HG03460 (cell line): ENCODE measurements around the gene UBQLN4.
A peak's percentile ranks its signal among the peaks of the same experiment; 100 is the strongest.
"Not testable (repeated sequence)": the region's sequence is repeated elsewhere in the genome, so short reads cannot be mapped to it uniquely, and the experiment has no call there.

Experiments used
- ATAC-seq: cut with Tn5 transposase; IDR thresholded peaks from one replicate; pipeline ENCODE4 v1.9.1; 2021; ENCODE audit not compliant: unreplicated experiment

UBQLN4 gene

DNA sequence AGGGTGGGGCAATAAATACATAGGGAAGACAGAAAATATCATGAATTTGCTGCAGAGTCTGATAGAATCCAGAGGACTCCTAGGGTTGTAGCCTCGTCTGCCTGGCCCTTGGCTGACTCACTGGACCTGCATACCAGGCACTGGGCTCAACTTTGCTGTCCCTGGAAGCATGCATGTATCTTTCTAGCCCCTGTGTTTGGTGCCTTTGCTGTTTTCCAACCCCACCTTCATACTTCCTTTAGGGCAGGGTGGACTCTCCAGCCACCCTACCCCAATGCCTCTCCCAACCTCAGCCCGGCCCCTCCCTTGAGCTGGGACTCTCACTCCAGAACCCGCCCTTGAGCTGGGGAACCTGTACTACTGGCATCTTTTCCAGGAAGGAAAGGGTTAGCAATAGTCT lies 8.6 kb upstream of the UBQLN4 start:
- no peak for ATAC-seq

DNA sequence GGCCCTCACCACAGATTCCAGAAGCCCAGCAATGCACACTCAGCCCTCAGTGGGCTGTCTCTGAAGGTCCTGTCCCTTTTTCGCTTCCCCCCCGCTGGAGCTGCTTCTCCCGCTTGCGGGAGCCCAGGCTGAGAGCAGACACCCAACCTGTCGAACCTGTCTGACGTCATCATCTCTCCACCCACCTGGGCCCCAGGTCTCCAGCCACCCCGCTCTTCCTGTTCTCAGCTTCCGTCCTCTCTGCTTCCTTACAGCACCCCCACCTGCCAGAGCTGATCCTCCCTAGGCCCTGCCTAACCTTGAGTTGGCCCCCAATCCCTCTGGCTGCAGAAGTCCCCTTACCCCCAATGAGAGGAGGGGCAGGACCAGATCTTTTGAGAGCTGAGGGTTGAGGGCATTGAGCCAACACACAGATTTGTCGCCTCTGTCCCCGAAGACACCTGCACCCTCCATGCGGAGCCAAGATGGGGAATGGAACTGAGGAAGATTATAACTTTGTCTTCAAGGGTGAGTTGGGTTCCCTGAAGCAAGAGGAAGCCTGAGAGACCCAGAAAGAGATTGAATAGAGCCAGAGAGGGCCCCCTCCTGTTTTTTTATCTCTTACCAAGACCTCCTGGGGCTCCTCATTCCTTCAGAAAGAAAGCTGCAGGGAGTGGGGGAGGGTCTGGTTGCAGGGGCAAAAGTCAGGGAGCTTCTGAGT lies 7.5 kb upstream of the UBQLN4 start, which contains the start of gene RAB25:
Gene RAB25 (plus strand): TSS at position 224 of the 700 bp plus-strand sequence. CDS start 241 bp downstream, at position 465.
- ATAC-seq, result no peak

DNA sequence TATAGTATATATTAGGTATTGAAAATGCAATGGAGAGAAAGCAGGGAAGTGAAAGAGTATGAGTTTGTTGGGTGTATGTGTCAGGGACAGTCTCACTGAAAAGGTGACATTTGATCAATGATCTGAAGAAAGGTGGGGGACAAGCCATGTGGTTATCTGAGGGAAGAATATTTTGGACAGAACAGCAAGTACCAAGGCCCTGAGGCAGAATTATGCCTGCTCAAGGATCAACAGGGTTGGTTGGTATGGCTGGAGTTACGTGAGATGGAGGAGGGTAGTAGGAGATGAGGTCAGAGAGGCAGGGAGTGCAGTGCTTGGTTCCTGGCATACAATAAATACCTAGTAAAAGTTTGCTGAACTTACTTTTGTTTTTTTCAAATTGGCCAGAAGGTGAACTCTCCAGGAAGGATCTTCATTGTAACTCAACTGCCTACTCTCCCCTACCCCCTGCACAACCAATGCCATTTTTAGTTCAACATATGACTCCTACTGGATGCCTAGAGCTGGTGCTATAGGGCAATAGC lies 2.8 kb upstream of the UBQLN4 start:
- no peak for ATAC-seq

DNA sequence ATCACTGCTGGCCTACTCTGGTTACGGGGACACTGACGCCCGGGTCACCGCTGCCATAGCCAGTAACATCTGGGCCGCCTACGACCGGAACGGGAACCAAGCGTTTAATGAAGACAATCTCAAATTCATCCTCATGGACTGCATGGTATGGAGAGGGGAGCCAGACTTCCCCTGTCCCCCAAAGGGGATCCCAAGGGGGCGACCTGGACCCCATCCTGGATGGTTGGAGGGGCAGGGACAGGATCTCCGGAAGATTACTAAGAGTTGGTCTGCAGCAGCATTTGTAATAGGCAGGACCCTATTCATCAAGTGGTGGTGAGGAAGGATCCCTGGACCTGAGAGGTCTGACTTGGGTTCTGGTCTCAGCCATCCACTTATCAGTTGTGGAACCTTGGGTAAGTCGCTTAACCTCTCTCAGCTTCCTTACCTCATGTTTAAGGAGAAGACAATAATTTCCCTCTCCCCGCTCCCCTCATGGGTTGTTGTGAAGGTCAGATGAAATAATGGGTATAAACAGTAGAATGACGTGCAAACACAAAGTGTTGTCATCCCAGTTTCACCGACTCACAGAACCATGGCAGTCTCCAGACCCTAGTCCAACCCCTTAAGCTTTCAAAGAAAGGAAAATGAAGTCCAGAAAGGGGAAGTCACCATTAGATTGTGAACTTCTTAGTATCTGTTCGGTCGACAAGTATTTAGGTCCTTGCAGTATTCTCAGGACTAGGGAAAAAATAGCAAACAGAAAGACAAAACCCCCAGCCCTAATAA lies 1.9 kb upstream of the UBQLN4 start:
- no peak for ATAC-seq

DNA sequence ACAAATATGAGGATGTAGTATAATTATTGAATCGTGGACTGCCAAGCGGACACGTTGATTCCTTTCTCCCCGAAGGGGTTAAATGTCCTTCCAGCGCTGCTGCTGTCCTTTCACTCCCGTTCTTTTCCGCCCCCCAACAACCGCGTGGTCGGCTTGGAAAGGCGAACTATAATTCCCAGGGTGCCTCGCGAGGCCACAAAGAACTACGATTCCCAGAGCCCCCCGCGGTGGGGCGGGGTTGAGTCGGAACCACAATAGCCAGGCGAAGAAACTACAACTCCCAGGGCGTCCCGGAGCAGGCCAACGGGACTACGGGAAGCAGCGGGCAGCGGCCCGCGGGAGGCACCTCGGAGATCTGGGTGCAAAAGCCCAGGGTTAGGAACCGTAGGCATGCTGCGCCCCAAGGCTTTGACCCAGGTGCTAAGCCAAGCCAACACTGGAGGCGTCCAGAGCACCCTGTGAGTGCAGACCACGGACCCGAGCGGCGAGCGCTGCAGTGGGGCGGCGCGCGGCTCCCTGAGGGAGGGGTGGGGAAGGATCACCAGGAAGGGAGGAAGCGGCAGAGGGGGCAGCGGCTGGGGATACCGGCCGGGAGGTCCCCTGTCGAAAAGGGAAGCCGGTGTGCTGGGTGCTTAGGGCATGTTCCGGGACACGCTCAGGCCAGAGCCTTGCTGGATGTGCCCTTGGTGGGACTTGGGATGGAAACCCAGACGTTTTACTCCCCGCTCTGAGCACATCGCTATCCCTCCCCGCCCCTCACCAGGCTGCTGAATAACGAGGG lies 1.1 kb upstream of the UBQLN4 start, which contains the start of gene LAMTOR2:
Gene LAMTOR2 (plus strand): TSS at position 283 of the 781 bp plus-strand sequence. CDS start 108 bp downstream, at position 391.
- peak; percentile 63 for ATAC-seq

DNA sequence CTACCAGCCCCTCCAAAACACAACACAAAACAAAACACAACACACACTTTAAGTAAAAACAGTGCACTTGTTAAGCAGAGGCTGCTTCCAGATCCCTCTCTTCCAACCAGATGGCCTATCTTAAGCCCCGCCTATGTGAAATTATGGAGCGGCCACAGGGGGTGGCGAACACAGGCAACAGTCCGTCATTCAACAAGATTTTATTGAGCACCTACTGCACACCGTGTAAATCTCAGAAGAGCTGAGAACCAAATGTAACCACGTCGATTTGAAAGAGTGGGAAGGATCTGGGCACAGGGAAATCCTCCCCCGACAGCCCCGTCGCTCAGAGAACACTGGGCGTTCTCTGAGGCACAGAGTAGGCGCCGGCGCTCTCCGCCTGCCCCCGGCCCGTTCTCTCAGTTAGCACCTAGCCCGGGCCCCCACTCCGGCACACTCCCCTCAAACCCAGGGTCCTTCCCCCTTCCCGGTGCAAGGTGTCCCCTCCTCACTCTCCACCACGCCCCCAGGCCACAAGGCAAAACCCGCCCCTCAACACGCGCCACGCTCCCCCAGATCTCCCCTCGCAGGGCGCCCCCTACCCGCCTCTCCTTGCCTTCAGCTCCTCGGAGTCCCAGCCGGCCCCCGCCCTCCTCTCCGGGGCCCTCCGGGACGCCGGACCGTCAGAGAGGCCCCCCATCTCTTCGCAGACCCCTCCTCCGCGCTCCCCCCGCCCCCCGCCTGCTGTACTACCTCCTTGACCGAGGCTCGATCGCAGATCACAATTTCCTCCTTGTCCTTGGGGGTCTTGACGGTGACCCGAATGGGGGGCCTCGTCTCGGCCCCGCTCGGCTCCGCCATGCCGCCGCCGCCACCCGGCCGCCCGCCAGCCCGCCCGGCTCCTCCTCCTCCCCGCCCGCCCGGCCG lies 483 bp downstream of the UBQLN4 start:
- no peak for ATAC-seq

DNA sequence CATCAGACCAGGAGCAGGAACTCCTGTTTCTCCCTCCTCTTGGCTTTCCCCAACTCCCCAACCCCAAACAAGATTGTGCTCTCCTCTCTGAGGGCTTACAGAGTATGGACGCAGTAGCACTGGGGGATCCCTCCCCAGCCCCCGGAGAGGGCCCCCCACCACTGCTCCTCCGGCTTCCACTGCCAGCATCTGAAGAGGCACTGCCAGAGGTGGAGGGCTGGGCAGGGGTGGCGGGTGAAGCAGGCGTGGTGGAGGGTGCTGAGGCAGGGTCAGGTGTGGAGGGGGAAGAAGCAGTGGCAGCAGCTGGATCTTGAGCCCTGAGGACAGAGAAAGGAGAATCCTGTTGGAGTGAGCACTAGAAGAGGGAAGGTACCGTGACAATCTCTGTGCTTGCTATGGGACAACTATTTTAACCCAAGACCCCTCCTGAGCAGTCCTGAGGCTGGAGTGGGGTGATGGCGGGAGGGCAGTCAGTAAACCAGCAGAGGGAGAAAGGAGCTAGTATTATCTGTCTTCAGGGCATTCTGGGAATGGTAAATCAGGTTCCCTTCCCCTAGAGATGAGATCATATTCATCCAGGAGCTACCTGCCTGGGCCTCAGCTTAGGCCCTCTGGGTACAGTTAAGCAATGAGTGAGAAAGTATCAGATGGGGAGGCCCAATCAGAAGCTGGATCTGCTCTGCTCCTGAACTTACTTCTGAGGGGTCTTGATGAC lies 2.4 kb downstream of the UBQLN4 start:
- ATAC-seq, result no peak

DNA sequence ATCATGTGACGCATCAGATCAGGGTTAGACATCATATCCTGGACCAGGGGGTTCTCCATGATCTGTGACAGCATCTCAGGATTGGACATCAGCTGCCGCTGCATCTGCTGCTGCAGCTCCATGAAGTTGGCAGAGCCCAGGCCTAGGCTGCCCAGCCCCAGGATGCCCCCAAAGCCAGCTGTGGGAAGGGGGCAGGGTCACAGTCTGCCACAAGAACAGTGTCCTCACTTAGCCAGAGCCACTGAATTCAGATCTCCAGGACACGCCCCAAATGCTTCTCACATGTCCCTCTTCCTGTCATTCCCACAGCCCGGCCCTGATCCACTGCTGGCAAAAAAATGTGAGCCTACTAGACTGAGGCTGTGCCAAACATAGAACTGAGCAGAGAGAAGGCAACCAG lies 3.2 kb downstream of the UBQLN4 start:
- no peak for ATAC-seq

DNA sequence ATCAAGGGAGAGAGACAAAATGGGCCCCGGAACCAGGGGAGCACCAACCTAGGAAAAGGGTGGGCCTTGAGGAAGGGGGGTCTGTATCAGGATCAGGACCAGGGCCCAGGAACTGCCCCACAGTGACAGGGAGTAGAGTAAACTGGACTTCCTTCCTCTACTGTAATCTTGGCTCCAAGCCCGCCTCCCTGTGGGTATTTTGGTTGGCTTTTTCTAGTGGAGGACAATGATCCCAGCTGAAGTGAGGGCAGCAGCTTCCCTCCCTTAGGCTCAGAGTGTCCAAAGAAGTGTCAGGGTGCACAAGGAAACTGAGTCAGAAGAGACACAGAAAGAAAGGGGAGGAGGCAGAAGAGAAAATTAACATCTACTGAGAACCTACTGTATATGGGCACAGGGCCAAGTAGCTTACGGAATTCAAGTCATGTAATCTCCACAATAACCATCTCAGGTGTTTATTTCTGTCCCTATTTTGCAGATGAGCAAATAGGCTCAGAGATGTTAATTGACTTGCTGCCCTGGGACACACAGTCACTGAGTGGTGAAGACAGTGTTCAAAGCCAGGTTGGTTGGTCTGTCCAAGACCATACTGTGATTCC lies 4.8 kb downstream of the UBQLN4 start:
- ATAC-seq, result no peak

DNA sequence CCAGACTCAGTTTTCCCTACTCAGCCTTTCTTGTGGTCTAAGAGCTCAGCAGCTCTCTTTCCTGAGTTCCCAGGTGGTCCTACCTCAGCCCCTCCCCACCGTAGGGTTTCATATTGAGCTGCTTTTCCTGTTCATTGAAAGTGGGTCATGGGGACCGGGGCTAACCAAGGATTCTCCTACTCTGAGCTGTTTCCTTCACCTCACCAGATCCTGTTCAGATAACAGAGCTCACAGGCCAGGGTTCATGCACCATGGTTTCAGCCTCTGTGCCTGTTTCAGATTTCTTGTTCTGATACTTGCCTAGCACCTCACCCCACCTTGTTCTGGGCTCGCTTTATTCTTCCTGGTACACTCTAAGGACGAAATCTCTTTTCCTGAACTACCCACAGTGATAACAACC lies 8.5 kb downstream of the UBQLN4 start:
- ATAC-seq, result no peak

DNA sequence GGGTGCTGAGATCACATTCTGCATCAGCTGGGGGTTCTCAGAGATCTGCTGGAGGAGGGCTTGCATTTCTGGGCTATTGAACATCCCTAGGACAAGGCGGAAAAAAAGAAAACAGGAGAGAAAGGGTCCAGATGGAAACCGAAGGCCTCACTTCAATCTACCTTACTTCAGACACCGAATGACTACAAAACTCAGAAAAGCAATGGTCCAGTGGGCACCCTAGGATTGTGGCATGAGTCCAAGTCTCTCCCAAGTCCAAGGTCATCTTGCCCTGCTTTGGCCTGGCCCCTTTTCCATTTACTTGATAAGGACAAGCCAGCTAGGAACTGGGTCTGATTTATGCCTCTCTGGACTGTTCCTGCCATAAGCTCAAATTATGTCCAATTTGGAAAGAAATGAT lies 10.8 kb downstream of the UBQLN4 start:
- ATAC-seq, result no peak

DNA sequence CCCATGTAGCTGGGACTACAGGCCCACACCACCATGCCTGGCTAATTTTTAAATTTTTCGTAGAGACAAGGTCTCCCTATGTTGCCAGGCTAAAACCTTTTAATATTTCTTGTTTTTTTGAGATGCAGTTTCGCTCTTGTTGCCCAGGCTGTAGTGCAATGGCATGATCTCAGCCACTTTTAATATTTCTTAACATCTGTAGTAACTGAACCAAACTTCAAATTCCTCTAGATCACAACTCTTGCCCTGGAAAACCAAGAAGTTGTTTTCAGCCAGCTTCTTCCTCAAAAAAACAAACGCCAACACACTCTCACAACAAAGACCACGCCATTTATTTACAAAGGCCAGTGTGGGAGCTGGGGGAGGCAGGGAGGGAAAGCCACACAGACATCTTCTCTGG lies 18.6 kb downstream of the UBQLN4 start:
- ATAC-seq, result not testable (repeated sequence)

DNA sequence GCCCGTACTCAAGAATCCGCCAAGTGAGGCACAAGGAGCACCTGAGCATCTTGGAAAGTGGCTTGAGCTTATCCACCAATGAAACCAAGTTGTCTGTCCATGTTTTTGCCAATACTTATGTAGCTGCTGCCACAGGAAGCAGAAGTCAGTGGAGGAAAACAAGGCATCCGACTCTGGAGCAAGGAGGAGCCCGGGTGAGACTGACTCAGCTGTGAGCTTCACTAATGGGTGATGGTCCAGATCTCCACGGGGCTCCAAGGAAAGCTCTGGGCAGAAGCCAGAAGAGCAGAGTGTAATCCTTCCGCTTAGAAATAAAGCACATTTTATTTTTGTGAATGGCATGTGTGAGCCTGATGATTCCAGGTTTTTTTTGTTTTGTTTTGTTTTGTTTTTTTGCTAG lies 20.6 kb downstream of the UBQLN4 start:
- ATAC-seq, result no peak

DNA sequence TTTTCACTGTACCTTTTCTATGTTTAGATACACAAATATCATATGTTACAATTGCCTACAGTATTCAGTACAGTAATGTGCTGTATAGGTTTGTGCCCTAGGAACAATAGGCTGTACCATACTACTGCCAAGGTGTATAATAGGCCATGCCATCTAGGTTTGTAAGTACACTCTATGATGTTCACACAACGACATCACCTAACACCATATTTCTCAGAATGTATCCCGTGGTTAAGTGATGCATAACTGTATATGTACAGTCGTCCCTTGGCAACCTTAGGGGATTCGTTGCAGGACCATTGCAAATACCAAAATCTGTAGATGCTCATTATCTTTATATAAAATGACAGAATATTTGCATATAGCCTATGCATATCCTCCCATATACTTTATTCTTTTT lies 27.0 kb downstream of the UBQLN4 start:
- ATAC-seq, result no peak

DNA sequence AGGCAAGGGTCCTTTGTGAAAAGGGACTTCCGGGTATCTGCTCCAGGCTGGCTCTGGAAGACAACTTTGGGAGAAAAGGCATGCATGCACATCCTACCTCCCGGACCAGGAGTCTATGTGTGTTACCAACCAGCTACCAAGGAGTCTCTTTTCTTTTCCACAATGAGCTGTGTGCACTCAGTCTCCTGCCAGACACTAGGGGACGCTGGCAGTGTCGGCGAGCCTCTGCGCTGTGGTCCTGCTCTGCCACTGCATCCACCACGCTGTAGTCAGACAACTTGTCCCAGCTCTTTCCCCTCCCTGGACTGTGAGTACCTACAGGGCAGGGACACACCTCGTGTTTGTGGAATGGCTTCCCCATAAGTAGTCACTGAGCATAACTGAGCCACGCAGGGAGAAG lies 27.7 kb downstream of the UBQLN4 start:
- no peak for ATAC-seq

DNA sequence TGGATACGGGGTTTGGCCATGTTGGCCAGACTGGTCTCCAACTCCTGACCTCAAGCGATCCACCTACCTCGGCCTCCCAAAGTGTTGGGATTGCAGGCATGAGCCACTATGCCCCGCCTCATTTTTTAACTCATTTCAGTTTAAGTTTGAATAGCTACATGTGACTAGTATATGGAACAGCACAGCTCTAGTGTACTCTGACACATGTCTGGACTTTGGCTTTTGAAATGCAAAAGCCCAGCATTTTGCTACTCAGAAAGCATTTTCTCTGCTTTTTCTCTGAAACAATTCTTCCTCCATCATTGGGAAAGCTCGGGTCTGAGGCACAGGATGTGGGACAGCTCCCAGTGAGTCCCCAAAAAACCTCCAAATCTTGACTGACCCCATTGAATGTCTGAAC lies 28.8 kb downstream of the UBQLN4 start:
- ATAC-seq, result no peak

DNA sequence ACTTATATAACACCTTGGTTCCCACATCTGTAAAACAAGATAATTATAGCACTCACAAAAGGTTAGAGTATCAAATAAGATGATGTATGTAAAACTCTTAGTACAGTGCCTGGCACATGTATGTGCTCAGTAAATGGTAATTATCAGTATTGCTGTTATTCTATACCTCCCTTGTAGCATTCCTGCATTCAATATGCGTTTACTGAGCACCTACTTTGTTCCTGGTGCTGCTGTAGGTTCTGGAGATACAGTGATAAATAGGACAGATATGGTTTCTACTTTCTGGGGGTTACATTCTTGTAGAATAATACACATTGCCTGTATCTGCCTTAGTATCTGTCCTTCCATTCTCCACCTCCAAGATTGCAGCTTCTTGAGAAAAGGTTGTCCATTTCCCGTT lies 31.6 kb downstream of the UBQLN4 start:
- ATAC-seq, result no peak

DNA sequence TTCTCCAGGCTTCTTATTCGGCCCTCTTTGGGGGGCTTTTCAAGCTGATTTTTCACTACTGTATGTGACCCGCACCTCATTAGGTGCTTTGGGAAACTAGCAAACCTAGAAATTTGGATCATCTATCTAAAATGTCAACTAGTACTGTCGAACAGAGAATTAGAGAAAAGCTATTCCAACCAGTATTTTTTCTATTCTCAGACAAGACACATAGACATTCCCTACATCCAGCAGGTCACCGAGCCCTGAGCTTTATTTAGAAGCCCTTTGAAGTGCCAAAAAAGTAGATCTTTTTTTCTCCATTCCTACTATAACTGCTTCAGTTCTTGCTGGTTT lies 32.5 kb downstream of the UBQLN4 start:
- ATAC-seq, result no peak

DNA sequence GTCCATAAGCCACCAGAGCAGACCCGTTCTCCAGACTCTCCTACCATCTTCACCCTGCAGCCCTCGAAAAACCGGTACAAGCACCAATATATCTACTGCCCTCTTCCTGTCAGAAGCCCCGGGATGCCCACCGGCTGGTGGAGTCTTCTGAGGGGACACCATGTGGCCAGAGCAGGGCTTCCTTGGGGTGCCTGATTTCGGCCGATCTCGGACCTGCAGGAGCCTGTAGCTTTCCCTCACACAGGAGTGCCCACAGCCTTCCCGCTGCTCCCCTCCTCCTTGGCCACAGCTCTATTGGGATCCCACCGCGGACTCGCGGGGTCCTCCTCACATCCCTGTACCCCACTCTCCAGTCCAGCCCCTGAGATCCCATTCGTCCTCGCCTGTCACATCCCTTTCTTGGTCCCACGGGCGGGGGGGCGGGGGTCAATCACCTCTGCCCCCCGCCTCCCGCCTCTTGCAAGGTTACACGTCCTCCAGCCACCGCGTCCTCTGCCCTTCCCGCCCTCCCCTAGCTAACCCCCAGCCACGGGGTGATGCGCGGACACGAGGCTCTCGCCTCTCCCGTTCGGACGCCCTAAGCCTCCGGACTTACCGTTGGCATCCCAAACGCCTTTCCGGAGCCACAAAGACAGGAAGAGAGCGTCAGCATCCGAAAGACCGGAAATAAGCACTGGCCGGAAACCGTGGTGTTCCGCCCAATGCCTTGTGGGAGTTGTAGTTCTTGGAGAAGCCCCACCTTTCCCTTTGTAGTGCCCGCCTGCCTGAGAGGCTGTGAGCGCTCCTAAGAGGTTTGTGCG lies 33.1 kb downstream of the UBQLN4 start, which contains the start of gene SSR2:
Gene SSR2 (minus strand): TSS at position 659 of the 800 bp plus-strand sequence. CDS start 784 bp downstream, outside the sequence.
- peak; percentile 97 for ATAC-seq
